Cortex of kidney (tissue), 1 donor: ENCODE results near the gene RPL10.
"Not testable (repeated sequence)": the region's sequence is repeated elsewhere in the genome, so short reads cannot be mapped to it uniquely, and the experiment has no call there.

Experiments
- DNase-seq: peaks from one replicate; lab custom pipeline; 2025; lab: John Stamatoyannopoulos, UW

The RPL10 gene

GRCh38 chrX:154378059-154378798 lies 19.9 kb upstream of the RPL10 start:
- DNase-seq, result peak; percentile 68

GRCh38 chrX:154378799-154379568 lies 19.2 kb upstream of the RPL10 start, which contains the start of gene EMD:
TSS of gene EMD (plus strand) at chrX:154379295. CDS start at chrX:154379485, 190 bp downstream.
- DNase-seq, result peak; percentile 68

DNA sequence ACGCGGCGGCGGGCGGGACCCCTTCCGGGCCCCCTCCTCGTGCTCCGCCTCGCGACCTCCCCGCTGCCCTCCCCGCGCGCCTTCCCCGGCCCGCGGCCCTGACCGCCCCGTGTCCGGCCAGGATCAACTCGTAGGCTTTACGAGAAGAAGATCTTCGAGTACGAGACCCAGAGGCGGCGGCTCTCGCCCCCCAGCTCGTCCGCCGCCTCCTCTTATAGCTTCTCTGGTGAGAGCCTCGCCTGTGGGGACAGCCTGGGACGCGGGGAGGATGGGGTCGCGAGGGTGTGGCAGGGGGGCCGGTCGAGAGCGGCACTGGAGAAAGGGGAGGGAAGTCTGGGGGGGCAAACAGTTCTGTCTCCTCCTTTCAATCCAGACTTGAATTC lies 18.6 kb upstream of the RPL10 start:
- no peak for DNase-seq

DNA sequence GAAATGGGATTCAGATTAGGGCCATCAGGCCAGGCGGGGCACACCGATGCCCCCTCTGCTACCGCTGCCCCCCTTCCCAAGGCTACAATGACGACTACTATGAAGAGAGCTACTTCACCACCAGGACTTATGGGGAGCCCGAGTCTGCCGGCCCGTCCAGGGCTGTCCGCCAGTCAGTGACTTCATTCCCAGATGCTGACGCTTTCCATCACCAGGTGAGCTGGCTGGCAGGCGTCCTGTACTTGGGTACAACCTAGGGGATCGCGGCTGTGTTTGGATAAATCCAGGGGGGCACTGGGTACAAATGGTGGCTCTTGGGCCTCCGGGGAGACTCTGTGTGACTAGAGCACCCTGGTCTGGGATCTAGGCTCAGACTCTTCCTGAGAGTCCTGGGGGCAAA lies 18.0 kb upstream of the RPL10 start:
- no peak for DNase-seq

DNA sequence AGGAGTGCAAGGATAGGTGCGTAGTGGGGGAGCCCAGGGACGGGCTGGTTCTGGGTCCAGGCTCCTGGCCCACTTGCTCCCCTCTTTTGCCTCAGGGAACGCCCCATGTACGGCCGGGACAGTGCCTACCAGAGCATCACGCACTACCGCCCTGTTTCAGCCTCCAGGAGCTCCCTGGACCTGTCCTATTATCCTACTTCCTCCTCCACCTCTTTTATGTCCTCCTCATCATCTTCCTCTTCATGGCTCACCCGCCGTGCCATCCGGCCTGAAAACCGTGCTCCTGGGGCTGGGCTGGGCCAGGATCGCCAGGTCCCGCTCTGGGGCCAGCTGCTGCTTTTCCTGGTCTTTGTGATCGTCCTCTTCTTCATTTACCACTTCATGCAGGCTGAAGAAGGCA lies 17.4 kb upstream of the RPL10 start:
- no peak for DNase-seq

- no peak for DNase-seq
These were observed 16.9 kb upstream of the RPL10 start for GRCh38 chrX:154381271-154381670.

- DNase-seq, result no peak
These were observed 15.6 kb upstream of the RPL10 start for GRCh38 chrX:154382483-154383069.

DNA sequence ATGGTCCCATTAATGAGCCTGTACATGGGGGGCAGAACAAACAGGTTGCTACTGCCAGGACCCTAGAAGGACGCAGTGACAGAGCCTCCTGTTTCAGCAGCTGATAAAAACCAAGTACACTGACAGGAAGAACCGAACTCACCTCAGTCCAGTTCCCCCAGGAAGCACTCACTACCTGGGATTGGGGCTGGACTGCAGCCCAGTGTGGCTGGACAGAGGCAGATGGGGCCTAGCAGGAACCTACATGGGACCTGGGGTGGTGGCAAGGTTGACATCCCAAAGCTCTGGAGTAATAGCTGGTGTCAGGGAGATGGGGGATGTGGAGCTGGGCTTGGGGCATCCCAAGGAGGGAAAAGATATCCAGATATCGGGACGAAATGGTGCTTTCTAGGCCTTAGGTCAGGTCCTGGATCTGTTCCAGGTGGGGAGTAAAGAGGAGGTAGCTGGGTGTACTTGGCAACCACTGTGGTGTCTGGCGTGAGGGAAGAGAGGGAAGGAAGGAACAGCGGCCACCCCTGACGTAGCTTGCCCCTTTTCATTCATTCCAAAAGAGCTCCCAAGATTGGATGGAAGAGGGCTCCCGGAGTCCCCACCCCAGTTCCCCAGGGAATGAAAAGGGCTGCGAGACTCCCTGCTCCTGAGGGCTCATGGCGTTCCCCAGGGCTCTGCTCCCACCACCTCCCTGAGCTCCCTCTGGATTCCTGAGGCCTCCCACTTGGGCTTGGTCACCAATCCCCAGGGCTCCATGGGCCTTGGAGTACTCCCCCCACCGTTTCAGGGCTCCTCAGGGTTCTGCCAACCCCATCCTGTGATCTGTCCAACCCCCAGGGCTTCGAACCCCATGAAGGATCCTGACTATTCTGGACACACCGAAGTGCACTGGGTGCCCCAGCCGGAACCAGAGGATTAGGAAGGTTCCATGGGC lies 14.6 kb upstream of the RPL10 start:
- no peak for DNase-seq

GRCh38 chrX:154384284-154384892 lies 13.8 kb upstream of the RPL10 start:
- no peak for DNase-seq

DNA sequence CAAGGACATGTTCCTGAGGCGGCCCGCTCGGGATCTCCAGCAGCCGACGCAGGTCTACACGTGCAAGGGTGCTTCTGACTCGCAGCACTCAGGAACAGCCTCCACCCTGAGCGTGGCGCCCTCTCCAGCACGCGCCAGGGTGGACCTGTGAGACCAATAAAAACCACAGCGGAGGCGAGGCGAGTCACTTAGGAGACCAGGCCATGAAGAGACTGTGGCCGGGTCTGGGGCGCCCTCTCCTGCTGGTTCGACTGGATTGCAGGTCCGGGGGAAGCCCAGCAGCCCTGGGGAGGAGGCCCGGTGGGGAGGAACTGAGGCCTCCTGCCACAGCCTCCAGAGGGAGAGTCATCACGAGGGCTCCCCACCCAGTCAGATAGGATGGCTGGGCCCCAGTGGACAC lies 10.1 kb upstream of the RPL10 start:
- not testable (repeated sequence) for DNase-seq

DNA sequence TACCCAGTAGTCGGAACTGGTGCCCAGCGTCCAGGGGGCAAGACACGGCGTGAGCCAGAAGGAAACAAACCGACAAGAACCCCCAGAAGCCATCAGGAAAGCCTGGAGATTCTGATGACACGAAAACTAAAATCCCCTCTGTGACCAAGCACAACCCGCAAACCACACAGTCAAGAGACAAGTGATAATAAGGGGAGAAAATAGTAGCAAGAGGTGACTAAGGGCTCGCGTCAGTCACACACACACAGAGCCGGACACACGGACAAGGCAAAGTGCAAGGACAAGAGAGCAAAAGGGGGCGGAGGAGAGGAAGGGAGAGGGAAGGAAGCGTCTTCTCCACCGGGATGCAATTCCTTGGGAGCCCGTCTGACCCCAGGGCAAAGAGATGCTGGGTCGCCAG lies 9.5 kb upstream of the RPL10 start:
- DNase-seq, result not testable (repeated sequence)

DNA sequence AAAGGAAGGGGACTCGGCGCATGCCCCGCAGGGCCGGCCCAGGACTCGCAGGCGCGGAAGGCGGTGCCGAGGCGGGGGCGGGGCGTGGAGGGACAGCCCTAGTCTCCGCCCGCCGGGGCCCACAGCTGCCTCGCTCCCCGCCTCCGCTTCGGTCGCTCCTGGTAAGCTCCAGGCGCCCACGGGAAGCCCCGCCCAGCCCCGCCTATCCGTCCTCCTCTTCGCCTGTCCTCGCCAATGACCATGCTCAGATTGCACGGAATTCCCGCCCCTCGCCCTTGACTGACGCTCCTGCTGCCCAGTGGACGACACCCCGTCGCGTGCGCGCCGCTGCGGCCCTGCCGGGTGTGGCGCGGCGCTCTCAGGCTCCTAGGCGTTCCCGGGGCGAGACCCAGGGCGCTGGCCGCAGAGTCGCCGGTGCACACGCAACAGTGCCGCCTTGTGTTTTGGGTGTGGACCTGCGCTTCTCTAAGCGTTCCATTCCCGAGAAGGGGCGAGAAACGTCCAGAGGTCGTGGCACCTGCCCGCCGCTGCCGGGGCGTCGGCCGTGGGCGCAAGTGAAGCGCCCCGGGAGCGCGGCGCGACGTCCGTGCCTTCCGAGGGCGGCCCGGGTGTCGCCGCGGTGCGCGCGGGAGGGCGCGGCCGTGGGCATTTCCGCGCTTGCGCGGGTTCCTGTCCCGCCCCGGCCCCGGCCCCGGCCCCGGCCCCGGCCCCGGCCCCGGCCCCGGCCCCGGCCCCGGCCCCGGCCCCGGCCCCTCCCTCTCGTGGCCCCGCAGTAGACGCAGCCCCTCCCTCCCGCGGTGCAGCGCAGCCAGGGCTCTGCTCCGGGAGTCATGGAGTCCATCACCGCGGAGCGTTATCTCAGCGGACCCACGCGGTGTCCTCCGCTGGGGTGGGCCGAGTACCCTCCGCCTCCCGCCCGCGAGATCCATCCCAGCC lies 8.1 kb upstream of the RPL10 start:
- DNase-seq, result not testable (repeated sequence)

DNA sequence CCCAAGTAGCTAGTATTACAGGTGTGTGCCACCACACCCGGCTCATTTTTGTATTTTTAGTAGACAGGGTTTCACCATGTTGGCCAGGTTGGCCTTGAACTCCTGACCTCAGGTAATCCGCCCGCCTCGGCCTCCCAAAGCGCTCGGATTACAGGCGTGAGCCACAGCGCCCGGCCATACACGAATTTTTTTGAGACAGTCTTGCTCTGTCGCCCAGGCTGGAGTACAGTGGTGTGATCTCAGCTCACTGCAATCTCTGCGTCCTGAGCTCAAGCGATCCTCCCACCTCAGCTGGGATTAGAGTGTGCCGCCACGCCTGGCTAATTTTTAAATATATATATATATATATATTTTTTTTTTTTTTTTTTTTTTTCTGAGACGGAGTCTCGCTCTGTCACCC lies 1.8 kb upstream of the RPL10 start:
- DNase-seq, result not testable (repeated sequence)

DNA sequence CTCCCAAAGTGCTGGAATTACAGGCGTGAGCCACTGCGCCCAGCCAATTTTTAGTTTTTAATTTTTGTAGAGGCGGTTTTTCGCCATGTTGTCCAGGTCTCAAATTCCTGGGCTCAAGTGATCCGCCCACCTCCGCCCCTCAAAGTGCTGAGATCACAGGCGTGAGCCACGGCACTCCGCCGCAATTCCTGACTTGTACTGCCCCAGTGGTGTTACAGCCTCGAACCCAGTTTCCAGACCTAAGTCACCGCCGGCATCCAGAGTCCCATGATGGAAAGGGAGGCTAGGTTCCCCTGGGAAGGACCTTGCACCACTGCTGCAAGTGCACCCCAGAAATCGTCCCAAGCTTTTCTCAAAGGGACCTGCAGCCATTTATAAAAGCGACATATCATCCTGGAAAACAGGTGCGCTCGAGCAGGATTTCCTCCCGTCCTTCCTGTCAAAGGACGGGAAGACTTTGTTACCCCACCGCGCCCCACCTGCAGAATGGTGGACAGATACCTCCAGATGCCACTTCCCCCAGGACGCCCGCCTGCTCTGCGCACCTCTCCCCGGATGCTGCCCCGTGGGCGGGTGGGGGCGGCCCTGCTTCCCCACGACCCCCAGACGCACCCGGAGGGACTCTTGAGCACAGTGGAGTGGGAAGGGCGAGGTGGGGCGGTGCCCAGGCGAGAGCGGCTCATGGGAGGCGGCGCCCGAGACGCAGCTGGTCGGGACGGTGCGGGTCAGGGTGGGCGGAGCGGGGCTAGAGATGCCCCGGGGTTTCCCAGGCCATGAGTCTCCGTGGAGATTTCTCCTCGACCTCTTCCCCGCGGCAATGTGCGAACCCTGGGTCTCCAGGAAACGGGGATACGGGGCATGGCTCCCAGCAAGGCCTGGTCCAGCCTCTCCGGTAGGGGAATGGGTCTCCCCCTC lies 947 bp upstream of the RPL10 start:
- no peak for DNase-seq

GRCh38 chrX:154398668-154399526 lies 720 bp downstream of the RPL10 start:
- no peak for DNase-seq

- no peak for DNase-seq
These were observed 1.6 kb downstream of the RPL10 start for GRCh38 chrX:154399527-154400368.

DNA sequence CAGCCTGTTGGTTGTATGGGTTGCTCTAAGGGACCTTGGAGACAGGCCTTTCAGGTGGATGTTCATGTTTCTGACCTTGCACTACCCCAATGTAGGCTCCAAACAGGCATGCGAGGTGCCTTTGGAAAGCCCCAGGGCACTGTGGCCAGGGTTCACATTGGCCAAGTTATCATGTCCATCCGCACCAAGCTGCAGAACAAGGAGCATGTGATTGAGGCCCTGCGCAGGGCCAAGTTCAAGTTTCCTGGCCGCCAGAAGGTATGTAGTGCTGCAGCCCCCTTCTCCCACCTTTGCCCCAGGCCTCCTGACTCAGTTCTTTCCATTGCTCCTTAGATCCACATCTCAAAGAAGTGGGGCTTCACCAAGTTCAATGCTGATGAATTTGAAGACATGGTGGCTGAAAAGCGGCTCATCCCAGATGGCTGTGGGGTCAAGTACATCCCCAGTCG lies 2.2 kb downstream of the RPL10 start:
- DNase-seq, result not testable (repeated sequence)
